ENCODE data around the gene PTER. TPM values are rescaled to one million over a fixed set of nuclear protein-coding genes. Genes with fewer than 3 reads are reported as not detected.

The PTER gene
- total RNA-seq, 1 experiment from 2014 or later = 6.6 TPM

DNA sequence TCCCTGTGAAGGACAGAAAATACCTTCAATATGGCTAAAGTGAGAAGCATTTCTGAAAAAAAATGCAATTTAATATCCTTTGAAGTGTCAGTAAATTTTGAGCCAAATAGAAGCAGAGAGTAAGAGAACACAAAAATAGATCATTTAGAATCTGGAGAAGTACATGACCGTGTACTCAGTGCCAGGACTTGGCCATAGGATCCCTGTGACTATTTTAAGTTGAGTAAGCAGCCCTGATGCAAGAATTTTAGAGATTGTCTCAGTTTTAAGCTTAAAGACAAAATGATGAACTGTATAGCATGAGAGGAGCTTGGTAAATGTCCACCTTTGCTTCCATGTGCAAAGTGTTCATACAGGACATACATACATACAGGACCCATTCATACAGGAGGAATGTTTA lies 2.5 kb downstream of the PTER start:
- Histone ChIP-seq H3K27ac (ENCODE audit: low read length) (no peak overlapping the region), H3K4me1 (ENCODE audit: insufficient read depth, low read length) (peaks cover 28% of the 10 kb centered on the region; the same call in 1 of the 2 replicates), H2AFZ (ENCODE audit: low read length) (no peak overlapping the region), H3K36me3 (ENCODE audit: low read depth, low read length) (no peaks in the 10 kb centered on the region), H3K27me3 (ENCODE audit: low read length) (no peaks in the 10 kb centered on the region), H3F3A (ENCODE audit: low read length, unreplicated experiment) (no peaks in the 10 kb centered on the region), H4K20me1 (ENCODE audit: low read length) (no peaks in the 10 kb centered on the region), H3K4me2 (ENCODE audit: low read length) (peak overlapping the region; percentile 34), H3K9ac (ENCODE audit: low read length) (no peak overlapping the region), H3K4me3 (ENCODE audit: low read length) (no peak overlapping the region), H3K9me3 (ENCODE audit: low read length) (no peaks in the 10 kb centered on the region), H3K79me2 (ENCODE audit: low read length) (peaks cover 16% of the 10 kb centered on the region), H3K9me2 (replicated peaks; ENCODE audit: low read length) (no peaks in the 10 kb centered on the region)
- BruUV-seq (replicated peaks) = no TSS peak
- ChIA-PET POLR2A (ENCODE audit: unreplicated experiment) (interaction anchor here (0.5 to 0.7 kb wide), 2 partner anchors 15 to 582 kb away, joined by 3 read pairs; no protein-coding TSS in a partner anchor), CTCF (no interaction called here)
- TF ChIP-seq, protein P1, sequence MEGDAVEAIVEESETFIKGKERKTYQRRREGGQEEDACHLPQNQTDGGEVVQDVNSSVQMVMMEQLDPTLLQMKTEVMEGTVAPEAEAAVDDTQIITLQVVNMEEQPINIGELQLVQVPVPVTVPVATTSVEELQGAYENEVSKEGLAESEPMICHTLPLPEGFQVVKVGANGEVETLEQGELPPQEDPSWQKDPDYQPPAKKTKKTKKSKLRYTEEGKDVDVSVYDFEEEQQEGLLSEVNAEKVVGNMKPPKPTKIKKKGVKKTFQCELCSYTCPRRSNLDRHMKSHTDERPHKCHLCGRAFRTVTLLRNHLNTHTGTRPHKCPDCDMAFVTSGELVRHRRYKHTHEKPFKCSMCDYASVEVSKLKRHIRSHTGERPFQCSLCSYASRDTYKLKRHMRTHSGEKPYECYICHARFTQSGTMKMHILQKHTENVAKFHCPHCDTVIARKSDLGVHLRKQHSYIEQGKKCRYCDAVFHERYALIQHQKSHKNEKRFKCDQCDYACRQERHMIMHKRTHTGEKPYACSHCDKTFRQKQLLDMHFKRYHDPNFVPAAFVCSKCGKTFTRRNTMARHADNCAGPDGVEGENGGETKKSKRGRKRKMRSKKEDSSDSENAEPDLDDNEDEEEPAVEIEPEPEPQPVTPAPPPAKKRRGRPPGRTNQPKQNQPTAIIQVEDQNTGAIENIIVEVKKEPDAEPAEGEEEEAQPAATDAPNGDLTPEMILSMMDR (conservative IDR thresholded peaks at IDR 0.05; ENCODE audit: low read depth, low read length) = no peak
- TF ChIP-seq EZH2 (IDR thresholded peaks at IDR 0.05; ENCODE audit: low read length, unreplicated experiment) (no peak), EZH2phosphoT487 (IDR thresholded peaks at IDR 0.05; ENCODE audit: borderline replicate concordance, low read length) (no peak)
- intact Hi-C loops (cut with micrococcal nuclease) = no loop called here
- ATAC-seq = no peak
- DNase-seq = no peak

DNA sequence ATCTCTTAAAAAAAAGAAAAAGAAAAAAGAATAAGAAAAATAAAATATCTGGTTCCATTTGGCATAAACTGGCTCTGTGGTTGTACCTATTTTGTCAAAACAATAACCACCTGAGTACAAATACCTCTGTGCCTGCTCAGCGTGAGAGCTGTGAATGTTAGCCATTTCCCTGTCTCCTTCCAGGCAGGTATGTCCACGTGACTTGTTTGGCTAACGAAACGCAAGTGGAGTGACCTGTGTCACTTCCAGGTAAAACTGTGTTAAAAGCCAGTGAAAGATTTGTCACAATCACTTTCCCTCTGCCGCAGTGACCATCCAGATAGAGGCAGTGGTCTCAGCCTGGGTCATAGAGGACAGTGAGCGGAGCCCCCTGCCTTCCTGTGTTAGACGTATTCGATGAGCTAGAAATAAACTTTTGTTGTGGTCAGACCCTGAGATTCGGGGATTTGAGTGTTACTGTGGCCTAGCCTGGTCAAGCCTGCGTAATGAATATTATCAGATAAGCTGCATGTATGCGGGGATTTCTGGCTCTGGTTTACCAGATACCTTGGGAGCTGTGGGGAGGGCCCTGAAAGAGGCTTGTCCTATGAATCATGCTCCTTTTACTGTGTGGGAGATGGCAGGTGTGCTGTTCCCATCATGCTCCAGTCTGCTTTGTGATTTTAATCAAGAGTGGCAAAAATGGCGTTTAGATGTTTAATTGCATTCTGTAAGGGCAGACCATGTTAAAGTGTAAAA lies 3.8 kb downstream of the PTER start:
- H3K9me2 ChIP-seq (replicated peaks; ENCODE audit: low read length) = no peaks in the 10 kb centered on the region

More for the DNA sequence above, 3.8 kb downstream of the PTER start:
- peak overlapping the region; percentile 78 for H3K4me2 ChIP-seq (ENCODE audit: low read length)
- H3K27me3 ChIP-seq (ENCODE audit: low read length) = no peaks in the 10 kb centered on the region
- BruUV-seq (replicated peaks) = no TSS peak
- H4K20me1 ChIP-seq (ENCODE audit: low read length) = no peaks in the 10 kb centered on the region
- H3K4me3 ChIP-seq (ENCODE audit: low read length) = peak overlapping the region; percentile 42; the same call in 1 of the 2 replicates
- CTCF ChIA-PET = no interaction called here
- intact Hi-C loops (cut with micrococcal nuclease) = no loop called here
- H3F3A ChIP-seq (ENCODE audit: low read length, unreplicated experiment) = no peaks in the 10 kb centered on the region
- H3K9me3 ChIP-seq (ENCODE audit: low read length) = no peaks in the 10 kb centered on the region
- H3K9ac ChIP-seq (ENCODE audit: low read length) = peak overlapping the region; percentile 29; the same call in 1 of the 2 replicates
- peak overlapping the region; percentile 69 for H2AFZ ChIP-seq (ENCODE audit: low read length)
- peak overlapping the region; percentile 79 for H3K27ac ChIP-seq (ENCODE audit: low read length)
- H3K79me2 ChIP-seq (ENCODE audit: low read length) = peaks cover 16% of the 10 kb centered on the region
- peak; percentile 51 for DNase-seq
- H3K4me1 ChIP-seq (ENCODE audit: insufficient read depth, low read length) = peaks cover 28% of the 10 kb centered on the region; the same call in 1 of the 2 replicates
- ATAC-seq = peak; percentile 41
- TF ChIP-seq EZH2 (IDR thresholded peaks at IDR 0.05; ENCODE audit: low read length, unreplicated experiment) (no peak), EZH2phosphoT487 (IDR thresholded peaks at IDR 0.05; ENCODE audit: borderline replicate concordance, low read length) (no peak)
- TF ChIP-seq, protein P1 (conservative IDR thresholded peaks at IDR 0.05; ENCODE audit: low read depth, low read length) = no peak
- H3K36me3 ChIP-seq (ENCODE audit: low read depth, low read length) = no peaks in the 10 kb centered on the region
- POLR2A ChIA-PET (ENCODE audit: unreplicated experiment) = no interaction called here
